ENCODE data around the gene MAL. TPM values are rescaled to one million over a fixed set of nuclear protein-coding genes. Genes with fewer than 3 reads are reported as not detected.

MAL gene
- total RNA-seq, 4 donors from 2014 or later, result 6.5 to 29.4 (median 11.8) TPM

- H3K4me1 ChIP-seq, result no peaks in the 10 kb centered on the region
These were observed 36.2 kb downstream of the MAL start for GRCh38 chr2:95061601-95062183.

GRCh38 chr2:95062242-95063085 is 37.0 kb downstream of the MAL start:
- no peak overlapping the region for H3K4me3 ChIP-seq
- no peaks in the 10 kb centered on the region for H3K36me3 ChIP-seq
- peak; percentile 24 to 49 for DNase-seq (ENCODE audit: low spot score in 2 of 2)
- 62% methylated on average over 11 of the region's 11 CpGs for WGBS
- H3K9me3 ChIP-seq, result no peaks in the 10 kb centered on the region
- H3K4me1 ChIP-seq, result no peaks in the 10 kb centered on the region
- TF ChIP-seq POLR2A (IDR thresholded peaks at IDR 0.05), result no peak
- TF ChIP-seq EP300 (IDR thresholded peaks at IDR 0.05), result no peak
- no peak for TF ChIP-seq POLR2AphosphoS5 (IDR thresholded peaks at IDR 0.05)
- no peak for TF ChIP-seq CTCF (IDR thresholded peaks at IDR 0.05)
- H3K27me3 ChIP-seq, result peaks cover 11% of the 10 kb centered on the region
- no peak overlapping the region for H3K27ac ChIP-seq

More at GRCh38 chr2:95061601-95062183, 36.2 kb downstream of the MAL start:
- TF ChIP-seq POLR2A (IDR thresholded peaks at IDR 0.05) (no peak), EP300 (IDR thresholded peaks at IDR 0.05) (no peak)
- DNase-seq (ENCODE audit: low spot score in 2 of 2), result peak; percentile 40 to 67
- 69% methylated on average over 8 of the region's 11 CpGs for WGBS
- no peaks in the 10 kb centered on the region for H3K9me3 ChIP-seq
- no peak overlapping the region for H3K27ac ChIP-seq
- H3K36me3 ChIP-seq, result no peaks in the 10 kb centered on the region
- no peak overlapping the region for H3K4me3 ChIP-seq
- peaks cover 11% of the 10 kb centered on the region for H3K27me3 ChIP-seq

GRCh38 chr2:95063086-95063958 is 37.8 kb downstream of the MAL start:
- no peak for DNase-seq (ENCODE audit: low spot score in 2 of 2)
- Histone ChIP-seq H3K36me3 (no peaks in the 10 kb centered on the region), H3K27ac (no peak overlapping the region), H3K4me1 (no peaks in the 10 kb centered on the region), H3K4me3 (no peak overlapping the region), H3K9me3 (no peaks in the 10 kb centered on the region), H3K27me3 (peaks cover 11% of the 10 kb centered on the region)
- WGBS, result 71% methylated on average over 12 of the region's 12 CpGs
- TF ChIP-seq EP300 (IDR thresholded peaks at IDR 0.05) (no peak), CTCF (IDR thresholded peaks at IDR 0.05) (no peak), POLR2AphosphoS5 (IDR thresholded peaks at IDR 0.05) (no peak), POLR2A (IDR thresholded peaks at IDR 0.05) (no peak)

GRCh38 chr2:95068256-95068655 is 42.7 kb downstream of the MAL start:
- Histone ChIP-seq H3K27me3 (peaks cover 2% of the 10 kb centered on the region), H3K4me3 (no peak overlapping the region), H3K27ac (no peak overlapping the region), H3K4me1 (no peaks in the 10 kb centered on the region), H3K36me3 (no peaks in the 10 kb centered on the region), H3K9me3 (no peaks in the 10 kb centered on the region)
- WGBS, result 78% methylated on average over 2 of the region's 2 CpGs
- no peak for DNase-seq (ENCODE audit: low spot score in 2 of 2)
- TF ChIP-seq POLR2AphosphoS5 (IDR thresholded peaks at IDR 0.05), result no peak
- TF ChIP-seq EP300 (IDR thresholded peaks at IDR 0.05), result no peak
- no peak for TF ChIP-seq POLR2A (IDR thresholded peaks at IDR 0.05)
- TF ChIP-seq CTCF (IDR thresholded peaks at IDR 0.05), result no peak

GRCh38 chr2:95069465-95069864 is 44.0 kb downstream of the MAL start:
- DNase-seq (ENCODE audit: low spot score in 2 of 2), result no peak
- H3K9me3 ChIP-seq, result no peaks in the 10 kb centered on the region
- no peak overlapping the region for H3K4me3 ChIP-seq
- WGBS, result 84% methylated on average over 9 of the region's 9 CpGs
- no peak for TF ChIP-seq POLR2AphosphoS5 (IDR thresholded peaks at IDR 0.05)
- no peak for TF ChIP-seq CTCF (IDR thresholded peaks at IDR 0.05)
- TF ChIP-seq EP300 (IDR thresholded peaks at IDR 0.05), result no peak
- no peak for TF ChIP-seq POLR2A (IDR thresholded peaks at IDR 0.05)
- peaks cover 14% of the 10 kb centered on the region for H3K27me3 ChIP-seq
- H3K36me3 ChIP-seq, result no peaks in the 10 kb centered on the region
- no peaks in the 10 kb centered on the region for H3K4me1 ChIP-seq
- no peak overlapping the region for H3K27ac ChIP-seq

Measured in suprapubic skin (tissue), 4 donors.